Measurements from ENCODE around the gene ABLIM3.
A peak's percentile ranks its signal among the peaks of the same experiment; 100 is the strongest.

The ABLIM3 gene

GRCh38 chr5:149151717-149152116 is 10.4 kb downstream of the ABLIM3 start:
- TF ChIP-seq, protein P1, sequence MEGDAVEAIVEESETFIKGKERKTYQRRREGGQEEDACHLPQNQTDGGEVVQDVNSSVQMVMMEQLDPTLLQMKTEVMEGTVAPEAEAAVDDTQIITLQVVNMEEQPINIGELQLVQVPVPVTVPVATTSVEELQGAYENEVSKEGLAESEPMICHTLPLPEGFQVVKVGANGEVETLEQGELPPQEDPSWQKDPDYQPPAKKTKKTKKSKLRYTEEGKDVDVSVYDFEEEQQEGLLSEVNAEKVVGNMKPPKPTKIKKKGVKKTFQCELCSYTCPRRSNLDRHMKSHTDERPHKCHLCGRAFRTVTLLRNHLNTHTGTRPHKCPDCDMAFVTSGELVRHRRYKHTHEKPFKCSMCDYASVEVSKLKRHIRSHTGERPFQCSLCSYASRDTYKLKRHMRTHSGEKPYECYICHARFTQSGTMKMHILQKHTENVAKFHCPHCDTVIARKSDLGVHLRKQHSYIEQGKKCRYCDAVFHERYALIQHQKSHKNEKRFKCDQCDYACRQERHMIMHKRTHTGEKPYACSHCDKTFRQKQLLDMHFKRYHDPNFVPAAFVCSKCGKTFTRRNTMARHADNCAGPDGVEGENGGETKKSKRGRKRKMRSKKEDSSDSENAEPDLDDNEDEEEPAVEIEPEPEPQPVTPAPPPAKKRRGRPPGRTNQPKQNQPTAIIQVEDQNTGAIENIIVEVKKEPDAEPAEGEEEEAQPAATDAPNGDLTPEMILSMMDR (IDR thresholded peaks at IDR 0.05; ENCODE audit: low read depth, low read length, missing control alignments), result peak; percentile 56
- in situ Hi-C loops (cut with HindIII; ENCODE audit: low pct_ligation_motif_present, low sequenced_read_pairs), result no loop called here
- H3K36me3 ChIP-seq (replicated peaks), result no peaks in the 10 kb centered on the region
- H3K27ac ChIP-seq, result no peak overlapping the region
- H3K27me3 ChIP-seq (replicated peaks), result no peaks in the 10 kb centered on the region
- no peak overlapping the region for H3K4me3 ChIP-seq (ENCODE audit: low read depth, low read length)
- no peak for DNase-seq

GRCh38 chr5:149152317-149152746 is 11.0 kb downstream of the ABLIM3 start:
- Histone ChIP-seq H3K36me3 (replicated peaks) (no peaks in the 10 kb centered on the region), H3K27ac (peak overlapping the region; percentile 13), H3K4me3 (ENCODE audit: low read depth, low read length) (no peak overlapping the region), H3K27me3 (replicated peaks) (no peaks in the 10 kb centered on the region)
- no peak for DNase-seq
- in situ Hi-C loops (cut with HindIII; ENCODE audit: low pct_ligation_motif_present, low sequenced_read_pairs), result no loop called here
- TF ChIP-seq, protein P1 (IDR thresholded peaks at IDR 0.05; ENCODE audit: low read depth, low read length, missing control alignments), result no peak

GRCh38 chr5:149153193-149153750 is 12.0 kb downstream of the ABLIM3 start:
- in situ Hi-C loops (cut with HindIII; ENCODE audit: low pct_ligation_motif_present, low sequenced_read_pairs), result no loop called here
- H3K27me3 ChIP-seq (replicated peaks), result no peaks in the 10 kb centered on the region
- no peak overlapping the region for H3K27ac ChIP-seq
- no peak for DNase-seq
- H3K4me3 ChIP-seq (ENCODE audit: low read depth, low read length), result no peak overlapping the region
- TF ChIP-seq, protein P1 (IDR thresholded peaks at IDR 0.05; ENCODE audit: low read depth, low read length, missing control alignments), result no peak
- no peaks in the 10 kb centered on the region for H3K36me3 ChIP-seq (replicated peaks)

- Histone ChIP-seq H3K4me3 (ENCODE audit: low read depth, low read length) (no peak overlapping the region), H3K36me3 (replicated peaks) (no peaks in the 10 kb centered on the region), H3K27me3 (replicated peaks) (no peaks in the 10 kb centered on the region), H3K27ac (peak overlapping the region; percentile 7)
- in situ Hi-C loops (cut with HindIII; ENCODE audit: low pct_ligation_motif_present, low sequenced_read_pairs), result no loop called here
- DNase-seq, result no peak
- TF ChIP-seq, protein P1 (IDR thresholded peaks at IDR 0.05; ENCODE audit: low read depth, low read length, missing control alignments), result no peak
These were observed 12.7 kb downstream of the ABLIM3 start for GRCh38 chr5:149153751-149154610.

GRCh38 chr5:149154650-149155049 is 13.4 kb downstream of the ABLIM3 start:
- Histone ChIP-seq H3K36me3 (replicated peaks) (no peaks in the 10 kb centered on the region), H3K27ac (no peak overlapping the region), H3K27me3 (replicated peaks) (no peaks in the 10 kb centered on the region), H3K4me3 (ENCODE audit: low read depth, low read length) (no peak overlapping the region)
- TF ChIP-seq, protein P1 (IDR thresholded peaks at IDR 0.05; ENCODE audit: low read depth, low read length, missing control alignments), result no peak
- in situ Hi-C loops (cut with HindIII; ENCODE audit: low pct_ligation_motif_present, low sequenced_read_pairs), result no loop called here
- no peak for DNase-seq
